GM10248 (cell line): Measurements from ENCODE around the gene RAP1GAP2.

Experiments
- CTCF ChIA-PET: fragments of 300-600 bp; sonication (Branson Sonifier 250); formaldehyde crosslinking; extraction: SDS; loops from one replicate; lab custom pipeline; 2021; ENCODE audit warnings: antibody characterized with exemption; lab: Yijun Ruan, JAX
- POLR2A ChIA-PET: fragments of 350-650 bp; sonication (Branson Sonifier 250); formaldehyde crosslinking; extraction: SDS; loops from one replicate; lab custom pipeline; 2020; ENCODE audit warnings: antibody characterized with exemption; lab: Yijun Ruan, JAX
- DNase-seq: peaks from one replicate; pipeline ENCODE4 v3.0.0; 2012; ENCODE audit errors: extremely low spot score
- TF ChIP-seq, protein P1 (sequence below): IDR thresholded peaks from 2 replicates; pipeline ENCODE4 v1.5.1; 2012; ENCODE audit warnings: mild to moderate bottlenecking, low read depth; ENCODE audit errors: extremely low read depth, missing control alignments, control extremely low read depth

RAP1GAP2 gene

DNA sequence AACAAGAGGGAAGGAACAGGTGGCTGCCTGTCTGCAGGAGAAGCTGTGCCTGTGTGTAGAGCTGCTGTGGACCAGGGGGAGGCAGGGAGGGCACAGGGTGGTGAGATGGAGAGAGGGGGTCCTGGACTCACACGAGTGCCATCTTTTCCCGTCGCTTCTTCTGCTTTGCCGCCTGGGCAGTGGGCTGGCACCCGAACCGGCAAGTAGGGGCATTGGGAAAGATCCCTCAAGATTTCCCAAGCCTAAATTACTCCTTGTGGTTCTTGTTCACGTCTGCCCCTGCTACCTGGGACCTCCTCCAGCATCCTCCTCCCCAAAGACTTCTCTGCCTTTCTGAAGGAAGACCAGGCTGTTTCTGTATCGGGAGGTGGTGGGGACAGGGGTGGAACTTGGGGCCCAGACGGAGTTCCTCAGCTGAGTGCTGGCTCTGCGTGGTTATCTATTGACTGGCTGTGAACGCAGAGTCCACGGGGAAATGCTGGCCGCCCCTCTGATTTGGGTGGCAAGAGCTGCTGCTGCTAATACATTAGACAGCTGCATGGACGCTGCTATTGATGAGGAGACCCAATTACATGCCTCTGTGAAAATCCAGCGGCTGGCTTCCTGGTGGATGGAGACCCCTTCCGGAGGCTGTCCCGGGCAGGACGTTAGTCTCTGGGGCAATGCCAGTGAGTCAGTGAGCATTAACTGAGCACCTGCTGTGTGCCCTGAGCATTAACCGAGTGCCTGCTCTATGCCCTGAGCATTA is 152.7 kb downstream of the RAP1GAP2 start:
- DNase-seq = no peak
- ChIA-PET POLR2A (no interaction called here), CTCF (no interaction called here)
- TF ChIP-seq, protein P1, sequence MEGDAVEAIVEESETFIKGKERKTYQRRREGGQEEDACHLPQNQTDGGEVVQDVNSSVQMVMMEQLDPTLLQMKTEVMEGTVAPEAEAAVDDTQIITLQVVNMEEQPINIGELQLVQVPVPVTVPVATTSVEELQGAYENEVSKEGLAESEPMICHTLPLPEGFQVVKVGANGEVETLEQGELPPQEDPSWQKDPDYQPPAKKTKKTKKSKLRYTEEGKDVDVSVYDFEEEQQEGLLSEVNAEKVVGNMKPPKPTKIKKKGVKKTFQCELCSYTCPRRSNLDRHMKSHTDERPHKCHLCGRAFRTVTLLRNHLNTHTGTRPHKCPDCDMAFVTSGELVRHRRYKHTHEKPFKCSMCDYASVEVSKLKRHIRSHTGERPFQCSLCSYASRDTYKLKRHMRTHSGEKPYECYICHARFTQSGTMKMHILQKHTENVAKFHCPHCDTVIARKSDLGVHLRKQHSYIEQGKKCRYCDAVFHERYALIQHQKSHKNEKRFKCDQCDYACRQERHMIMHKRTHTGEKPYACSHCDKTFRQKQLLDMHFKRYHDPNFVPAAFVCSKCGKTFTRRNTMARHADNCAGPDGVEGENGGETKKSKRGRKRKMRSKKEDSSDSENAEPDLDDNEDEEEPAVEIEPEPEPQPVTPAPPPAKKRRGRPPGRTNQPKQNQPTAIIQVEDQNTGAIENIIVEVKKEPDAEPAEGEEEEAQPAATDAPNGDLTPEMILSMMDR = no peak

DNA sequence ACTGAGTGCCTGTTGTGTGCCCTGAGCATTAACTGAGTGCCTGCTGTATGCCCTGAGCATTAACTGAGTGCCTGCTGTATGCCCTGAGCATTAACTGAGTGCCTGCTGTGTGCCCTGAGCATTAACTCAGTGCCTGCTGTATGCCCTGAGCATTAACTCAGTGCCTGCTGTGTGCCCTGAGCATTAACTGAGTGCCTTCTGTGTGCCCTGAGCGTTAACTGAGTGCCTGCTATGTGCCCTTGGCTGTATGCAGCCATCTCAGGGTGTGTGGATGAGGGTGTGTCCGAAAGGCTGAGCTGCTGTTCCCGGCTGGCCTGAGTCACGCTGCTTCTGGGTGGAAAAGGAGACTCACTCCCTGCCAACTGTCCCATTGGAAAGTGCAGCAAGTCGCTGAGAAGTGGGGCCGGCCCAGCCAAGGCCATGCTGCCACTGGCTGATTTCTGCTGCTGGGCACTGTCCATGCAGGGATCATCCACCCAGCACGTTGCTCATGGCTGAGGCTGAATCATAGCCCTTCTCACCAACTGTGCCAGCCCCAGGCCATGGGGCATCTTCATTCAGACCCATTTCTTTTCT is 153.3 kb downstream of the RAP1GAP2 start:
- ChIA-PET CTCF (no interaction called here), POLR2A (no interaction called here)
- DNase-seq = no peak
- TF ChIP-seq, protein P1 = no peak

DNA sequence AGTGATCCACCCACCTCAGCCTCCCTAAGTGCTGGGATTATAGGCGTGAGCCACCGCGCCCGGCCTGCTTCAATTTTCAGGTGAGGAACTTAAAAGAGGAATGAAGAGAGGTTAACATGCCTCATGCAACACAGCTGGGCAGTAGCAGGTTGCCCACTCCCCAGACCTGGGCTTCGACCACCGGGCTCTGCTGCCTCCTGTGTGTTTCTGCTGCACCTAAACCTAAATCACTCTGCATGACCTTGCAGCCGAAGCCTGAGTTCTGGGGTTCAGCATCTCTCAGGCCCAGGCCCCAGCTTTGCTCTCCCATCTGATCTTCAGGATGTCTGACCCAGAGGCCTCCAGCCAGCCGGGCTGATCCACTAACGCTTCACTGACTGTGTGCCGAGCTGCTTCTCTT is 154.6 kb downstream of the RAP1GAP2 start:
- ChIA-PET POLR2A (no interaction called here), CTCF (no interaction called here)
- TF ChIP-seq, protein P1 = no peak
- no peak for DNase-seq

DNA sequence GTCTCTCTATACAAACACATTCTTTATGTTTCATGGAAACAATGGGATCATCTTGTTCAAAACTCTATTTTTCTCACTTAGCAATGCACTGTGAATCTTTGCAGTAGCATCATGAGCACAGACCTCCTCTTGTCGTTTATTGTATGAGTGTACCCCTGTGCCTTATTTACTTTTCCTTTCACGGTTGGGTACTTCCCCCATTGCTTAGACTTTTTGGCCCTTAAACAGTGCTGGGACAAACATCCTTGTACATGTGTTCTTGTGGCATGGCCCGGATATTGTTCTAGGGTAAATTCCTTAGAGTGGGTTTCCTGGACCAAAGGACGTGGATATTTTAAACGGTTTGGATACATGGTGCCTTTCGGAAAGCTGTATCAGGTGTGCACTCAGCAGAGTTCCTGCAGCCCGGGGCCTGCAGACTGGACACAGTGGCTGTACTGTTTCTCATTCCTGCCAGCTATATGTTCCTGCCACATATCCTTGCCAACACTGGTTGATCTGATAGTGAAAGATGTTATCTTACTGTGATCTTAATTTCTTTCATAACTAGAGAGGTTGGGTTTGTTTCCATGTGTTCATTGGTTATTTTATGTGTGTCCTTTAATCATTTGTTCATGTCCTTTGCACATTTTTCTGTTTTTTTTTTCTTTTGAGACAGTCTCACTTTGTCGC is 156.1 kb downstream of the RAP1GAP2 start:
- ChIA-PET POLR2A (no interaction called here), CTCF (no interaction called here)
- DNase-seq = no peak
- TF ChIP-seq, protein P1 = no peak

DNA sequence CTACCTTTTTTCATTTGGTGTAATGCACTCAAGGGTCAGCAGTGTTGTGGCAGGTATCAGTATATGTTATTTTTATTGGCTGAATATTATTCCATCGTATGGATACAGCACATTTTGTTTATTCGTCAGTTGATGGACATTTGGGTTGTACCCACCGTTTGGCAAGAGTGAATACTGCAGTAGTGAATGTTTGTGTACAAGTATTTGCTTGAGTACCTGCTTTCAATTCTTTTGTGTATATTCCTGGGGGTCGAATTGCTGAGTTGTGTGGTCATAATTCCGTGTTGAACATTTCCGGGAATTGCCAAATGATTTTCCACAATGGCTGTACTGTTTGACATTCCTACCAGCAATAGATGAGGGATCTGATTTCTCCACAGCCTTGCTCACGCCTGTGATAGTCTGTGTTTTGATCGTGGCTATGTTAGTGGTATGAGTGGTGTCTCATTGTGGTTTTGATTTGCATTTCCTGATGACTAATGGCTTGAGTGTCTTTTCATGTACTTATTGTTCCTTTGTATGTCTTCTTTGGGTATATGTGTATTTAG is 158.7 kb downstream of the RAP1GAP2 start:
- TF ChIP-seq, protein P1 = no peak
- CTCF ChIA-PET = no interaction called here
- POLR2A ChIA-PET = no interaction called here
- no peak for DNase-seq

DNA sequence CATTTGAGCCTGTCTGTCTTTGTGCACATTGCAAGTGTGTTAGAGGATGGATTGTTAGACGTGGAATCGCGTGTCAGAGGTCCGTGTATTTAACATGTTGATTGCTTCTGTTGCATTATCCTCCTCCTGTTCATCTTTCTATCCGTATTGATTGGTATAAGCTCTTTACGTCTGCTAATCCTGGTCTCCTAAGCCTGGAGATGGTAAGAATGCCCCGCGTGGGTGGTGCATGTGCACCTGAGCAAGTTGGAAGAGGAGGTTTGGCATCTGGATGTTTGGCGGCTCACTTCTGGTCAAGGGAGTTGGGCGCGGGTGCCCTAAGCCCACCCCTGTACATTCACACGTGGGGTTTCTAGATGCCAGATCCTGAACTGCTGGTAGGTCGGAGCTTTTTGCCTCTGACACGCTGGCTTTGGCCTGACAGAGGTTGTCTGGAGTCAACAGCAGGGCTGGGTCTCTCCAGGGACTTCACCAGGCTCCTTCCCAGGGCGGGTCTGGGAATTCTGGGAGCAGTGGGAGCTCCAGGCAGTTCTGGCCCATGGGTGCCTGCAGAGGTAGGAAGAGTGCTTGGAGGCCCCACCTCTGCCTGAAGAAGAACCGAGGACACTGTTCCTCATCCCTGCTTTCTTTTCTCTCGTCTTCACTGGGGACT is 159.8 kb downstream of the RAP1GAP2 start:
- POLR2A ChIA-PET = no interaction called here
- CTCF ChIA-PET = no interaction called here
- TF ChIP-seq, protein P1 = no peak
- DNase-seq = no peak
